ENCODE data around the gene ANO4.
A peak's percentile ranks its signal among the peaks of the same experiment; 100 is the strongest.

ANO4 gene

DNA sequence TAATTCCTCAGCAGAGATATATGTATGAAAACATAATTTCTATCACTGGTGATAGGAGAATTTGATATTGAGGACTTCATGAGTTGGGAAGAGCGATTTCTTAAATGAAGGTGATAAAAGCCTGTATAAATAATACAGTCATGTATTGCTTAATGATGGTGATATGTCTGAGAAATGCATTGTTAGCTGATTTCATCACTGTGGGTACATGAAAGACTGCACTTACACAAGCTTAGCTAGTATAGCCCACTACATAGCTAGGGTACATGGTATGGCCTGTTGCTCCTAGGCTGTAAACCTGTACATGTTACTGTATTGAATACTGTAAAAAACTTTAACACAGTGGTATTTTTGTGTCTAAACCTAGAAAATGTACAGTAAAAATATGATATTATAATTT is 63.4 kb downstream of the ANO4 start:
- H3K79me1 ChIP-seq (ENCODE audit: low read length) = no peaks in the 10 kb centered on the region
- no peak overlapping the region for H3K9ac ChIP-seq (ENCODE audit: low read length)
- no peak overlapping the region for H3K4ac ChIP-seq (ENCODE audit: low read depth, low read length)
- DNase-seq = peak in 1 of 2 donors; percentile 28
- no peaks in the 10 kb centered on the region for H3K79me2 ChIP-seq (ENCODE audit: control insufficient read depth, insufficient read depth, low read length, poor library complexity)
- no peak overlapping the region for H3K23ac ChIP-seq (ENCODE audit: low read length)
- no peak overlapping the region for H3K4me3 ChIP-seq (ENCODE audit: low read depth, low read length)
- no peak overlapping the region for H2AFZ ChIP-seq (ENCODE audit: insufficient read depth, low read length, poor library complexity)
- H3K27me3 ChIP-seq (ENCODE audit: insufficient read depth, low read length) = no peaks in the 10 kb centered on the region
- H2BK120ac ChIP-seq (ENCODE audit: insufficient read depth, low read length, poor library complexity) = no peak overlapping the region
- H2AK5ac ChIP-seq (ENCODE audit: low read length) = no peak overlapping the region
- H2BK5ac ChIP-seq (ENCODE audit: low read depth, low read length, poor library complexity) = no peak overlapping the region
- no peak overlapping the region for H4K12ac ChIP-seq (ENCODE audit: low read depth, low read length)
- H3K36me3 ChIP-seq (ENCODE audit: control insufficient read depth in 1 of 2, insufficient read depth in 2 of 2, low read length in 2 of 2) = no peaks in the 10 kb centered on the region
- H3K4me1 ChIP-seq (ENCODE audit: control insufficient read depth in 1 of 2, insufficient read depth in 2 of 2, low read length in 2 of 2) = no peaks in the 10 kb centered on the region
- H3K27ac ChIP-seq (ENCODE audit: low read depth, low read length) = no peak overlapping the region
- H3K9me3 ChIP-seq (ENCODE audit: insufficient read depth, low read depth, low read length) = no peaks in the 10 kb centered on the region
- no peak overlapping the region for H3K14ac ChIP-seq (ENCODE audit: low read length)
- no peak overlapping the region for H4K8ac ChIP-seq (ENCODE audit: low read depth, low read length)
- H3K4me2 ChIP-seq (ENCODE audit: low read length) = no peak overlapping the region
- H3K18ac ChIP-seq (ENCODE audit: low read length) = no peak overlapping the region
- H2BK12ac ChIP-seq (ENCODE audit: low read length) = no peak overlapping the region
- H4K91ac ChIP-seq (ENCODE audit: low read depth, low read length) = no peak overlapping the region
- no CpG with 5 or more reads among the region's 1 CpG for WGBS (ENCODE audit: extremely low coverage, insufficient coverage, insufficient read length)

DNA sequence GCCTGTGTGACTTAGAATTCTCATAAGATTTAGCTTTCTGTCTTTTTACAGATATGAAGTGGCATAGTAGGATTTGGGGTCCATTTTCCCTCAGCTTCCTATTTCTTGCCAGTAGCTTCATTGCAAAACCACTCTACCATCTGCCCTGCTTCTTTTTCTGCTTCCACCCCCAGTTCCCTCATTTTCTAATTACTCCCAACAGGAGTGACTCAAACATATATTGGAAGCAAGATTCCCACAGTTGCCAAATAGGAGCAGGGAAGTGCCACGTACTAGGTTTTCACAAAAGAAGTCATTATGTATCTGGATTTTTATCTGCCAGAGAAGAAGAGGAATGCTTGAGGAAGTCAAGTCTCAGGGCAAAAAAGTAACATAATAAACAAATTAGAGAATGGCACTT is 64.1 kb downstream of the ANO4 start:
- H4K8ac ChIP-seq (ENCODE audit: low read depth, low read length) = no peak overlapping the region
- no peak overlapping the region for H3K27ac ChIP-seq (ENCODE audit: low read depth, low read length)
- H3K9ac ChIP-seq (ENCODE audit: low read length) = no peak overlapping the region
- no peaks in the 10 kb centered on the region for H3K9me3 ChIP-seq (ENCODE audit: insufficient read depth, low read depth, low read length)
- no peak overlapping the region for H3K4me2 ChIP-seq (ENCODE audit: low read length)
- H3K4me1 ChIP-seq (ENCODE audit: control insufficient read depth in 1 of 2, insufficient read depth in 2 of 2, low read length in 2 of 2) = no peaks in the 10 kb centered on the region
- no peak overlapping the region for H4K12ac ChIP-seq (ENCODE audit: low read depth, low read length)
- no peak overlapping the region for H3K4ac ChIP-seq (ENCODE audit: low read depth, low read length)
- H2AFZ ChIP-seq (ENCODE audit: insufficient read depth, low read length, poor library complexity) = no peak overlapping the region
- H4K91ac ChIP-seq (ENCODE audit: low read depth, low read length) = no peak overlapping the region
- no peak overlapping the region for H3K14ac ChIP-seq (ENCODE audit: low read length)
- no peaks in the 10 kb centered on the region for H3K79me2 ChIP-seq (ENCODE audit: control insufficient read depth, insufficient read depth, low read length, poor library complexity)
- H2BK120ac ChIP-seq (ENCODE audit: insufficient read depth, low read length, poor library complexity) = no peak overlapping the region
- no peak overlapping the region for H2BK5ac ChIP-seq (ENCODE audit: low read depth, low read length, poor library complexity)
- WGBS (ENCODE audit: extremely low coverage, insufficient coverage, insufficient read length) = no CpG with 5 or more reads among the region's 1 CpG
- H3K36me3 ChIP-seq (ENCODE audit: control insufficient read depth in 1 of 2, insufficient read depth in 2 of 2, low read length in 2 of 2) = no peaks in the 10 kb centered on the region
- H3K23ac ChIP-seq (ENCODE audit: low read length) = no peak overlapping the region
- no peaks in the 10 kb centered on the region for H3K79me1 ChIP-seq (ENCODE audit: low read length)
- H2AK5ac ChIP-seq (ENCODE audit: low read length) = no peak overlapping the region
- no peak overlapping the region for H3K4me3 ChIP-seq (ENCODE audit: low read depth, low read length)
- H3K27me3 ChIP-seq (ENCODE audit: insufficient read depth, low read length) = no peaks in the 10 kb centered on the region
- DNase-seq = peak; percentile 29 to 66
- H3K18ac ChIP-seq (ENCODE audit: low read length) = no peak overlapping the region
- H2BK12ac ChIP-seq (ENCODE audit: low read length) = no peak overlapping the region

DNA sequence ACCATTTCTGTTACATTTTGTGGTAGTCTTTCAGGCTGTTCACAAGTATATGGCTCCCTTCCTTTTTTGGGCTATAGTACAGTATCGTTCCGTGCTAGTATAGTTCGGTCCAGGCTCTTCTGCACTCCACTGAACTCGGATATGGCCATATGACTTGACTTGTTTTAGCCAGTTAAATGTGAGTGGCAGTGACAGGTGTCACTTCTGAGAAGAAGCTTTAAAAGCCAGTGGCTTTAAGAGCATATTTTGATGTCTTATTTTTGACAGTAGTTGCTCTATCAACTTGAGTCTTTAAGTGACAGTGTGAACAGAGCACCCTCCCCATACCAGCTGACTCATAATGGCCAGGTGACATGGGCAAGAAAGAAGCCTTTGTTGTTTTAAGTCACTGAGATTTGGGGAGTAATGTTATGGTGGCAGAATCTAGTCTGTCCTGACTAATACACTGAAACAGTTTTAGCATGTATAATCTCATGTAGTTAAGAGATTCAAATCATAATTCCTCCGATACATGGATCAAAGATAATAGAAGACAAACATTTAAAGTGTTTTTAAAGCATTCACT is 64.6 kb downstream of the ANO4 start:
- H3K79me1 ChIP-seq (ENCODE audit: low read length) = no peaks in the 10 kb centered on the region
- WGBS (ENCODE audit: extremely low coverage, insufficient coverage, insufficient read length) = no CpG with 5 or more reads among the region's 5 CpGs
- H2BK12ac ChIP-seq (ENCODE audit: low read length) = no peak overlapping the region
- no peaks in the 10 kb centered on the region for H3K27me3 ChIP-seq (ENCODE audit: insufficient read depth, low read length)
- H3K18ac ChIP-seq (ENCODE audit: low read length) = no peak overlapping the region
- H3K4me2 ChIP-seq (ENCODE audit: low read length) = no peak overlapping the region
- H3K79me2 ChIP-seq (ENCODE audit: control insufficient read depth, insufficient read depth, low read length, poor library complexity) = no peaks in the 10 kb centered on the region
- H2BK120ac ChIP-seq (ENCODE audit: insufficient read depth, low read length, poor library complexity) = no peak overlapping the region
- H3K9ac ChIP-seq (ENCODE audit: low read length) = no peak overlapping the region
- H4K8ac ChIP-seq (ENCODE audit: low read depth, low read length) = no peak overlapping the region
- H3K4ac ChIP-seq (ENCODE audit: low read depth, low read length) = no peak overlapping the region
- DNase-seq = peak; percentile 56 to 90
- no peaks in the 10 kb centered on the region for H3K4me1 ChIP-seq (ENCODE audit: control insufficient read depth in 1 of 2, insufficient read depth in 2 of 2, low read length in 2 of 2)
- H3K36me3 ChIP-seq (ENCODE audit: control insufficient read depth in 1 of 2, insufficient read depth in 2 of 2, low read length in 2 of 2) = no peaks in the 10 kb centered on the region
- no peak overlapping the region for H2AFZ ChIP-seq (ENCODE audit: insufficient read depth, low read length, poor library complexity)
- H3K4me3 ChIP-seq (ENCODE audit: low read depth, low read length) = no peak overlapping the region
- no peak overlapping the region for H2BK5ac ChIP-seq (ENCODE audit: low read depth, low read length, poor library complexity)
- no peak overlapping the region for H2AK5ac ChIP-seq (ENCODE audit: low read length)
- H4K91ac ChIP-seq (ENCODE audit: low read depth, low read length) = no peak overlapping the region
- no peak overlapping the region for H3K27ac ChIP-seq (ENCODE audit: low read depth, low read length)
- H4K12ac ChIP-seq (ENCODE audit: low read depth, low read length) = no peak overlapping the region
- no peak overlapping the region for H3K14ac ChIP-seq (ENCODE audit: low read length)
- no peak overlapping the region for H3K23ac ChIP-seq (ENCODE audit: low read length)
- no peaks in the 10 kb centered on the region for H3K9me3 ChIP-seq (ENCODE audit: insufficient read depth, low read depth, low read length)

DNA sequence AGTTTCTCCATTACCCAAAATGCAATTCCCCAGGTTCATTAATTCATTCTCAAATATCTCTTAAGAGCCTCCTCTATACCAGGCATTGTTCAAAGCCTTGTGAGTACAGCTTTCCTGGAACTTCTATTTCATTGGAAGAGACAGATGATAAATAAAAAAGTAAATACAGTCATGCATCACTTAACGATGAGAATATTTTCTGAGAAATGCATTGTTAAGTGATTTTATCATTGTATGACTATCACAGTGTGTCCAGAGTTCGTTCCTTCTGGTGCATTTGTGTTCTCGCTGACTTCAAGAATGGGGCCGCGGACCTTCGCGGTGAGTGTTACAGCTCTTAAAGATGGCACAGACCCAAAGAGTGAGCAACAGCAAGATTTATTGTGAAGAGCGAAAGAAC is 66.0 kb downstream of the ANO4 start:
- WGBS (ENCODE audit: extremely low coverage, insufficient coverage, insufficient read length) = no CpG with 5 or more reads among the region's 8 CpGs
- Histone ChIP-seq H2AFZ (ENCODE audit: insufficient read depth, low read length, poor library complexity) (no peak overlapping the region), H3K79me1 (ENCODE audit: low read length) (no peaks in the 10 kb centered on the region), H3K27ac (ENCODE audit: low read depth, low read length) (no peak overlapping the region), H3K23ac (ENCODE audit: low read length) (no peak overlapping the region), H2BK120ac (ENCODE audit: insufficient read depth, low read length, poor library complexity) (no peak overlapping the region), H3K4me3 (ENCODE audit: low read depth, low read length) (no peak overlapping the region), H4K12ac (ENCODE audit: low read depth, low read length) (no peak overlapping the region), H4K91ac (ENCODE audit: low read depth, low read length) (no peak overlapping the region), H3K4me2 (ENCODE audit: low read length) (no peak overlapping the region), H3K4ac (ENCODE audit: low read depth, low read length) (no peak overlapping the region), H3K27me3 (ENCODE audit: insufficient read depth, low read length) (no peaks in the 10 kb centered on the region), H3K18ac (ENCODE audit: low read length) (no peak overlapping the region), H3K14ac (ENCODE audit: low read length) (no peak overlapping the region), H2BK5ac (ENCODE audit: low read depth, low read length, poor library complexity) (no peak overlapping the region), H3K9me3 (ENCODE audit: insufficient read depth, low read depth, low read length) (no peaks in the 10 kb centered on the region), H3K9ac (ENCODE audit: low read length) (no peak overlapping the region), H4K8ac (ENCODE audit: low read depth, low read length) (no peak overlapping the region), H3K79me2 (ENCODE audit: control insufficient read depth, insufficient read depth, low read length, poor library complexity) (no peaks in the 10 kb centered on the region), H2BK12ac (ENCODE audit: low read length) (no peak overlapping the region), H2AK5ac (ENCODE audit: low read length) (no peak overlapping the region), H3K4me1 (ENCODE audit: control insufficient read depth in 1 of 2, insufficient read depth in 2 of 2, low read length in 2 of 2) (no peaks in the 10 kb centered on the region), H3K36me3 (ENCODE audit: control insufficient read depth in 1 of 2, insufficient read depth in 2 of 2, low read length in 2 of 2) (no peaks in the 10 kb centered on the region)
- DNase-seq = peak; percentile 56 to 68

Measured in trophoblast cell (in vitro differentiated cells and primary cell).